Stimulated activated CD4-positive, alpha-beta T cell treated with anti-CD3 and anti-CD28 coated beads, Interleukin-4, amount 100 ng/mL, for 4 hours (primary cell): Measurements from ENCODE around the gene B3GNT3.
A peak's percentile ranks its signal among the peaks of the same experiment; 100 is the strongest.

Experiments used
- DNase-seq, 2 experiments: peaks; one replicate each; pipeline ENCODE4 v3.0.0-alpha.2; 2020

The B3GNT3 gene

GRCh38 chr19:17835182-17836006 lies 40.5 kb downstream of the B3GNT3 start:
- DNase-seq: no peak

DNA sequence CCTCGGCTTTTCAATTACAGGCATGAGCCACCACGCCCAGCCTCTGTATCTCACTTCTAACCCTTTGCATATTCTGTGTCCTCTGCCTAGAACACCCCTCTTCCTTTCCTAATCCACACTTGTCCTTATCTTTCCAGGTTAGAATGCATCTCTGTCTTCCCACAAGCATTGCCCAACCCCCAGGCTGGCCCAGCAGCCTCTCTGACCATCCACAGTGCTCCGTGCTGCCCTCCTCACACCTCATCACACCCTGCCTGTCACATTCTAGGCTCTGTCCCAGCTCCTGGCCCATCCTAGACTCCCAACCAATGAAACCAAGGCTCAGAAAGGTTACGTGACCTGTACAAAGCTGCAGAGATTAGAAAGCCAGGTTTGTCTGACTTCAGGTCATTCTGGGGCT lies 41.6 kb downstream of the B3GNT3 start:
- no peak for DNase-seq

DNA sequence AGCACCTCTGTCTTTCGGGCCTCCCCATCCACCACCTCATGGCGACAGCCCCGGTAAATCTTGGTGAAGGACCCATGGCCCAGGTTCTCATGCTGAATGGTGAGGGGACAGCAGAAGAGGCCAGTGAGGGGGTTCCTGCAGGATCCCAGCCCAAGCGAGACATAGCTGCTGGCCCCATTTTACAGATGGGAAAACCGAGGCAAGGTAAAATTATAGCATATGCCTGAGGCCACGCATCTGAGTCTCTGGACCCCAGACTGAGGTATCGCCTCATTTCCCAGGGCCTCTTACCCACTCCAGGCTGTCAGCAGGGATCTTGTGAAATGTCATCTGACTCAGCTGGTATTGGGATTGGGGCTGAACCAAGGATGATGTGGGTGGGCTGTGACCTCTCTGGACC lies 43.0 kb downstream of the B3GNT3 start:
- no peak for DNase-seq

DNA sequence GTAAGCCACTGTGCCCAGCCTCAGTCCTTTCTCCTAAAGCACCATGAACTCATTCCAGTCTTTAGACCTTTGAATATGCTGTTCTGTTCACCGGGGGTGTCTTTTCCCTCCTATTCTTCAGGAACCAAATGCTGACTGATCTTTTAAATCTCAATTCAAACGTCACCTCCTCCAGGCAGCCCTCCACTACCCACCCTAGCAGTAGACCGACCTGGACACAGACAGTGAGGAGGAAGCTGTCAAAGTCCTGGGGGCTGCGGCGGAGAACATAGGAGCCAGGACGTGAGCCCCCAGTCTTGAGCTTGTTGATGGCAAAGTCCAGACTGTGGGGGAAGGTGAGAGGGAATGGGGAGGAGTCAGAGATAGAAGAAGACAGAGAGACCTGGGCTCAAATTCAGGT lies 45.1 kb downstream of the B3GNT3 start:
- DNase-seq: no peak

DNA sequence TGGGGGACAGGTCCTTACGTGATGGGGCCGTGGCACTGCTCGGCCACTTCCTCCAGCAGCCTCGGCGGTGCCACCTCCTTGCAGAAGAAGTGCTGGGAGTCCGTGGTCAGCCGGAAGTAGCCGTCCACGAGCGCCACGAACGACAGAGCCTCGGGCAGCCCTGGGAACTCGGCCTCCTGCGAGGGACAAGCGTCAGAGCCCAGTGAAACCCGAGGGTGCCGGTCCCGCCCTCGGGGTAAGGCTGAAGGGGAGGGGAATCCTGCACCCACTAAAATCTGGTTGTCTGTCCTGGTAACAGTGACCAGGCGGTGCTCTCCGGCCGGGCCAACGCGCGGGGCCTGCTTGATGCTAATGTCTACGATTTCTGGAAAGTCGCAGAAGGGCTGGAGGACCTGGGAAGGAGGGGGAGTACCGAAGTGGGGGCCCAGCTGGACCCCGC lies 46.5 kb downstream of the B3GNT3 start:
- DNase-seq: no peak

DNA sequence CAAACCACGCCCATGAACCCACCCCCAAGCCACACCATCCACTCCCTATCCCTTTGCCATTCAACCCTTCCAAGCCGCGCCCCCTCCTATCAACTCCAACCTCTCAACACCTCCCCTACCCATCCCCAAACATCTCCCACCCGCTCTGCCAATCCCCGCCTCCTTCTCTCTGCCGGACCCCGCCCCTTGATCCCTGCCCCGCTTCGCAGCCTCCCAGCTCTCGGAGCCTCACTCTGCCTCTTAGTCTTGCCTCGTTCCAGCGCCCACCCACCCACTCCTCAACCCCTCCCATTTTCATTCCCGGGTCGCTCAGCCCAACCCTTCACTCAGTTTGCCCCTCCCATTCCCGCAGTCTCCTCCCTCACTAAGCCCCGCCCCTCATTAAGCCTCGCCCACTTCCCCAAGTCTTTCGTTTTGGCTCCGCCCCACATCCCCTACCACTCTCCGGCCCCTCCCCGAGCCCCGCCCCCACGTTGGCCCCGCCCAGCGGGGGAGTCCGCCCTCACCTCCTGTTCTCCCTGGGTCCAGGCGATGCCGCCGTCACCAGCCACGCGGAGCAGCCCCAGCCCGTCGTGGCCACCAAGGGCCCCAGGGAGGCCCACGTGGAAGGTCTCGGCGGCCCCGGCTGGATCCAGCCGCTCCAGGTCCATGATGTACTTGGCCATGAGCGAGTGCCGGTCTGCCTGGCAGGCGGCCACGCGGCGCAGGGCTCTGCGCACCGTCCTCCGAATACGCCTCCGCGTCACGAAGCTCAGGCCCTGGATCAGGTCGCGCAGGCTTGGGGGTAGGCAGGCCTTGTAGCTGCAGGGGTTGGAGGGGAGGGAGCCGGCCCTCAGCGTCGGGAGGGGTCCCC lies 47.1 kb downstream of the B3GNT3 start:
- peak; percentile 57 to 59 for DNase-seq

DNA sequence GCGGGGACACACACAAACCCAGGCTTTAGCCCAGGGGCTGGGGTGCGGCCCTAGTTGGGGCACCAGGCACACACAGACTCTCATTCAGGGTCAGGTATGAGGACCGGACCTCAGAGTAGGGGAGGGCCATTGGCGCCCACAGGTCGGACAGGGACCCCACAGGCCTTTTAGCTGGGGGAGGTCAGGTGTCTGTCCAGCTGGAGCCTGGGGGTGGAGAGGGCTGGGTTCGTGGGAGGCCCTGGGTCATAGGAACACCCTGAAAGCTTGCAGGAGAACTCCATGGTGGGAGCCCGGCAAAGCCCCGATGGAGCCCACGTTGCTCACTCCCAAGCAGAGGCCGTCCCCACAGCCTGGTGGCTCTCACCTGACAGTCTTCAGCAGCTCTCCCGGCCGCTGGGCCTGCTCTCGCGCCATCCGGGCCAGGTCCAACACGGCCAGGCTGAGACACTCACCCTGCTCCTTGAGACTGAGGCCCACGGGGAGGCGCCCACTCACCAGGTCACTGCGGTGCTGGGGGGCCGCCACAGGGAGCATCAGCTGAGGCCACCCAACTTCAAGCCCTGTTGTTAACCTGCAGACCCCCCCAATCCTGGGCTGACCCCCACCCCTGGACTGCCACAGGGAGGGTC lies 47.8 kb downstream of the B3GNT3 start:
- DNase-seq: no peak

- no peak for DNase-seq
These were observed 48.4 kb downstream of the B3GNT3 start for GRCh38 chr19:17843292-17843827.

GRCh38 chr19:17843908-17844490 lies 49.1 kb downstream of the B3GNT3 start:
- DNase-seq: no peak

GRCh38 chr19:17846146-17846545 lies 51.2 kb downstream of the B3GNT3 start:
- peak in 1 of 2 experiments; percentile 30 for DNase-seq

- peak; percentile 84 to 91 for DNase-seq
These were observed 52.8 kb downstream of the B3GNT3 start, which contains the start of gene JAK3 for GRCh38 chr19:17847538-17848366. Gene JAK3 (minus strand): TSS chr19:17847982. CDS start chr19:17844417, 3,565 bp downstream.

DNA sequence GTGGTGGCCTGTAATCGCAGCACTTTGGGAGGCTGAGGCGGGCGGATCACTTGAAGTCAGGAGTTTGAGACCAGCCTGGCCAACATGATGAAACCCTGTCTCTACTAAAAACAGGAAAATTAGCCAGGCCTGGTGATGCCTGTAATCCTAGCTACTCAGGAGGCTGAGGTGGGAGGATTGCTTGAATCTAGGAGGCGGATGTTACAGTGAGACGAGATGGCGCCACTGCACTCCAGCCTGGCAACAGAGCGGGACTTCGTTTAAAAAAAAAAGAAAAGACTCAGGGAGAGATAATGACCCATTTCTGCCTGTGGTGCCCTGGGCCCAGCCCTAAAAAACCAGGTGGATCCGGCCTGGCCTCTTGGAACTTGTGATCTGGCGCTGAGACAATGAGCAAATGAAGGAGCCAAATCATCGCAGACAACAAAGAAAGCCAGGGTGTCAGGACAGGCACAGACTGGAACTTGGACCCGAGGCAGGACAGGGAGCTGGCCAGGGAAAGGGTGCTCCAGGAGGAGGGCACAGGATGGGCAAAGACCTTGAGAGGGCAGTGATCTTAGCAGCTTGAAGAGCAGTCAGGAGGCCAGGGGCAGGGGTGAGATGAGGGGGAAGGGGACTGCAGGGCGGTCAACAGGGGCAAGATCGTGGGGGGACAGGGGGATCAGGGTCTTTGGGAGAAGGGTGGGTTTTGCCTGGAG lies 53.8 kb downstream of the B3GNT3 start:
- DNase-seq: no peak

DNA sequence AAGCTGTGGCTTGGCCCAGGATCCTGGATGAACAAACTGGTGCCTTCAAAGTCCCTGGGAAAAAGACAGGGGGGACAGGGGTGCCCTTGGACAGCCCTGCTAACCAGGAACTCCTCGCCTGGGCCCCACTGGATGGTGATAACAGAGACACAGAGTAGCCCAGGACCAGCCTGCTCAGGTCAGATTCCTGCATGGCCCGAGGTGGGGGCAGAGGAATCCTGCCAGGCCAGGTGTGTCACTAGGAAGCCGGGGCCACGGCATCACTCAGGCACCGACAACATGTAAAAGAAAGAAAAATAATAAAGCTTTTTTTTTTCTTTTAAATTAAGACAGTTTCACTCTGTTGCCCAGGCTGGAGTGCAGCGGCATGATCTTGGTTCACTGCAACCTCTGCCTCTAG lies 59.1 kb downstream of the B3GNT3 start:
- DNase-seq: no peak

- peak; percentile 82 to 95 for DNase-seq
These were observed 60.6 kb downstream of the B3GNT3 start for GRCh38 chr19:17855280-17856152.

DNA sequence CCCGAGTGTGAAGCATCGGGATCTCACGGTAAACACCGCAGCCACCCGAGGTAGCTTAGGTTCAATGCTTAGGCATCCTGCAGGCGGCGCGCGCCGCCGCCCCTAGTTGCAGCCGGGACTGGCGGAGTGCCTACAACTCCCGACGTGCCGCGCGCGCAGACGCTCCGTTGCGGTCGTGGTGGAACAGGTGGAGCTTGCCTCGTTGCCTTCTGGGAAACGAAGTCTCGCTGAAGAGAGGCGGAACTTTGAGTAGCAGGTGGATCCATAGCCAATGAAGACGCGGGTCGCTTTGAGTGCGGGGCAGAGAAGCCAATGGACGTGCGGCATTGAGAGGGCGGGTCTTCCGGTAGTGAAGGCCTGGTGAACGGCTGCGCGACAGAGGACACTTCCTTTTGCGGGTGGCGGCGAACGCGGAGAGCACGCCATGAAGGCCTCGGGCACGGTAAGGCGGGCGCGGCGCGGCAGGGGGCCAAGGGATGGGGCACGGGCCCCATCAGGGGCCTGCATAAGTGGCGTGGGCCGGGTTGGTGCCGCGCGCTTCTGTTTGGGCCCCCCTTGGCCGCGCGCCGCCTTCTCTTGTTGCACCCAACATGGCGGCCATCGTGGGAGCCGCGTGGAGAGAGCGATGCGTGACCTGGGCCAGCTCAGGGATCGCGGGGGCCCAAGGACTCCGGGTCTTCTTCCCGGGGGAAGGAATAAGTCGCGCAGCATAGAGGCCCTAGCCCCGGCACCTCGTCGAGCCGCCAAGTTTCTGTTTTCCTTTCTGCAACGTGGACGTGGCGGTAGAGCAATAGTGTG lies 64.8 kb downstream of the B3GNT3 start, which contains the start of gene RPL18A:
TSS of gene RPL18A (plus strand) at position 378 of the 798 bp plus-strand sequence. CDS start at position 425, 47 bp downstream.
- DNase-seq: peak; percentile 97 to 100

GRCh38 chr19:17860331-17860992 lies 65.5 kb downstream of the B3GNT3 start:
- DNase-seq: no peak

DNA sequence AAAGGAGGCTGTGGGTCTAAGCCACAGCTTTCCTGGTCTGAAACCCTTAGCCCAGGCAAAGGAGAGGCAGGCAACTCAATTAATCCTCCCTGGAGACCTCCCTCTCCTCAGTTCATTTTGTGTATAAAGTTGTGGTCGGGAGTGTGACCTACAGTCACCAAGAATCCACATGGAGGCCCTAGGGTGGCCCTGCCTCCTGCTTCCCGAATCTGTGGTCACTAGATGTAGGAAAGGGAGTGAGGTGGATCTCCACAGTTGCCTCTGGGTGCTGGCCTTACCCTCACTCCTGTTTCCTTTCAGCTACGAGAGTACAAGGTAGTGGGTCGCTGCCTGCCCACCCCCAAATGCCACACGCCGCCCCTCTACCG lies 66.0 kb downstream of the B3GNT3 start:
- DNase-seq: no peak
